Brain pericyte (primary cell): ENCODE results near the gene FZD4.
"Not testable (repeated sequence)": the region's sequence is repeated elsewhere in the genome, so short reads cannot be mapped to it uniquely, and the experiment has no call there.

ENCODE experiments used
- DNase-seq: peaks from one replicate; pipeline ENCODE4 v3.0.0-alpha.2; 2012; ENCODE audit warnings: low read depth, low spot score

The FZD4 gene

DNA sequence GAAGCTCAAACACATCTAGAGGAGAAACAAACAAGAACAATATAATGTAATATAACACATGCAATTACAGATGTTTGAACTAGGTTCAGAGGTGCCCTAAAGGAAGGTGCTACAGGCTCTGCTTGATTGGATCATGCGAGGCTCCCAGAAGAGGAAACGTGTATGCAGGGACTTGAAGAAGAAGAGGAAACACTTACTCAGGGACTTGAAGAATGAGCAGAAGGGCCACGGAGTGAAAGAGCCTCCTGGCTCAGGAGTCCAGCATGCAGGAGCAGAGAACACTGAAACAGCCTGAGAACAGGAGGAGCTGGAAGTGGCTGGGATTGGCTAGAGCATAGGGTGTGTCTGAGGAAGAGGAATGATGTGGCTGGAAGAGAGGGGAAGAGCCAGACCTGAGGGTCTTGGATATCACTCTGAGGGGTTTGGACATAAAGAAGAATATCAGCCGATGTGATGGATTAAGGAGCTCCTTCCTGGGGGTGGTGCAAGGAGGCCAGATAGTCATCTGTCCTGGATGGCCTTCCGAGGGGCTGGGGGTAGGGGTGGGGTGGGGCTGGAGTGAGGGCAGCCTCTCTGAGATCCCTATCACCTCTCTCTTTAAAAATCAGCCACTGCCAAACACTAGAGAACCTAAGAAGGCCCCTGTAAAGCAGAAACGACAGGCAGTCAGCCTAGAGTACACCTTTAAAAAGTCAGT is 16.8 kb downstream of the FZD4 start:
- DNase-seq, result no peak

GRCh38 chr11:86937193-86937806 is 17.9 kb downstream of the FZD4 start:
- not testable (repeated sequence) for DNase-seq

DNA sequence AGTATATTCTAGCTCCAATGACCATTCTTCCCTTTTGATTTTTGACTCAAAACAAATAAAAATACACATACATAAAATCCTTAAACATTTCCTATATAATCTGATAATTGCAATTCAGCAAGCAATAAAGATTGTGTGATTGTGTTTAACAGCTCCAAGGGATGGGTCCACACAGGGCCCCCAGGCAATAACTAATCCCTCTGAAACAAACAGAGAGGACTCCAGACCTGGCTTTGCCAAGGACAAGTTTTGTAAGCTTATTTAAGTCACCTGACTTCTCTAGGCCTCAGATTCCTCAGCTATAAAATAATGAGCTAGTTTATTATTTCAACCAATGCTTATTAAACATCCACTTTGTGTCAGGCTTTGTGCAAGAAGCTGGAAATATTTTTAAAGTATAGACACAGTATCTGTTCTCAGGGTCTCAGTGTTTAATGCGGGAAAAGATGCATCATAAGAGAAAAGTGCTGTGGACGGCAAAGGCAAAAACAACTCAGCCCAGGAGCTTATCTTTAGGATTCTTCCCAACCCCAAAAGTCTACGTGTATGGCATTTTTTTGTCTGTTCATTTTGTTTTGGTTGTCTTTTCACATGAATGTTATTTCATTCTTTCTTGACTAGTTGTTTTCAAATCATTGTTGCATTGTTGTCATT is 20.1 kb downstream of the FZD4 start:
- DNase-seq, result no peak

DNA sequence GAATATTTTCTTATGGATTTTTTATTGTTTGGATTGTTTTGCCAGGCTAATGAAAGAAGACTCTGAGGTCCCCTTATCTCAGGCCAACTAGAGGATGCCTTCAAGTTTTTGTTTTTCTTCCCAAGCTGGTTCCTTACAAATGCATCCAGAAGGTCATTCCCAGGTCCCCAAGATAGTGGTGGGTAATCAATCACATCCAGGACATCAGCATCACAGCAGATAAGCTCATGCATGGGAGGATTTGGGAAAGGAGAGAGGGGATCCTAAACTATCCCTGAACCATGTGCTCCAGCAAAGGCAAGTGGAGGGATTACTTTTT is 20.7 kb downstream of the FZD4 start:
- DNase-seq, result no peak

- DNase-seq, result no peak
Observed at GRCh38 chr11:86933891-86934581, 21.2 kb downstream of the FZD4 start.

- DNase-seq, result no peak
Observed at GRCh38 chr11:86932924-86933875, 22.0 kb downstream of the FZD4 start.

DNA sequence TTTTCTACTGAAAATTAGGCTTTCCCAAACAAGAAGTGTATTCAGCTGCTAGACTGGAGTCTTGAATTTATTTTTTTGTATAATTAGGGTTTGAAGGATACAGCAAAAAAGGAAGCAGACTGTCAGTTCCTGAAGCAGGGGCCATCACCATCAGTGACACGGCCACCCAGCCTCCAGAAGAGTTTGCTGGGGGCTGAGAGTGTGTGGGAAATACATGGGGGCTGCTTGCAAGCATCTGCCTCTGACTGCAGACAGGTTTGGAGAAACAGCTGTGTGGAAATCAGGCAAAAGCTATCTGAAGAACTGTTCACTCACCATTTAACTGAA is 23.0 kb downstream of the FZD4 start:
- DNase-seq, result no peak

DNA sequence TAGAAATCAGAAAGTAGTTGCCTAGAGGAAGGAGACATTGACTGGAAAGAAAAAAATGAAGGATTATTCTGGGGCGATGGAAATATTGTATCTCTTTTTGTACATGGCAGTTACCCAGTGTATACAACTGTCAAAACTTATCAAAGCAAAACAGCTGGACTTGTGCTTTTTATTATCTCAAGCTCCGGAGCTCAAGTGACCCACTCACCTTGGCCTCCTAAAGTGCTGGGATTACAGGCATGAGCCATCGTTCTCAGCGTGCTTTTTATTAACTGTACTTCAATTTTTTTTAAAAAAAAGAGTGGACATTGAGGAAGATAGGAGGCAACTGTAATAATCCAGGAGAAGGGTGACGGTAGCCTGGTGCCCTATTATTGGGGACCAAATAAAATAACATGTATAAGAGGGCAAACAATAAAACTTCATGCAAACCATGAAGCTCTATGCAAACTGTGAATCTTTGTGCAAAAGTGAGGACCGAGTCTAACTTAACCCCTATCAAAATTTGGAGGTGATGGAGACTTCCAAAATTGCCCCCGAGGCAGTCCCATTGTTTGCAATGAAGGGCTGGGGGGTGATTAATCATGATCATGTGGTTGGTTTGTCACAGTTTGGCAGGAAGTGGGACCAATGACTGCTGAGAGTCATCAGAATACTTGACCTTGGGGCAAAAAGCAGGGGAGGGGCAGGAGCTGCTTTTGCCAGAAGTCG is 23.5 kb downstream of the FZD4 start:
- no peak for DNase-seq

DNA sequence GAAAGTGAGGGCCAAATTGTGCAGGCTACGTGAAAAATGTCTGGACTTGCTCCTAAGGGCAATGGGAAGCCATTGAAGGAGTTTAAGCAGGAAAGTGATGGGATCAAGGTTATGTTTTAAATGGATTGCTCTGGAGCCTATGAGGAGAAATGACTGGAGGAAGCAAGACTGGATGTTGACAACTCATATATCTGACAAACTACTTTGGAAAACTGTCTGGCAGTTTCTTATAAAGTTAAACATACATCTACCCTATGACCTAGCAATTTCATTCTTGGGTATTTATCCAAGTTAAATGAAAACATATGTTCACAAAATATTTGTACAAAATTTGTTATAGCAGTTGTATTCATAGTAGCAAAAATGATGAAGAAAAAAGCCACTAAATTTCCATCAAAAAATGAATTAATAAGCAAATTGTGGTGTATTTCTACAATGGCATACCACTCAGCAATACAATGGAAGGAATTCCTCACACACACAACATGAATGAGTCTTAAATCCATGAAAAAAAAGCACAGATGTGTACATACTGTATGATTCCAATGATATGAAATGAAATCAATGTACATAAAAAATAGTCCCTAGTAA is 24.1 kb downstream of the FZD4 start:
- DNase-seq, result no peak

DNA sequence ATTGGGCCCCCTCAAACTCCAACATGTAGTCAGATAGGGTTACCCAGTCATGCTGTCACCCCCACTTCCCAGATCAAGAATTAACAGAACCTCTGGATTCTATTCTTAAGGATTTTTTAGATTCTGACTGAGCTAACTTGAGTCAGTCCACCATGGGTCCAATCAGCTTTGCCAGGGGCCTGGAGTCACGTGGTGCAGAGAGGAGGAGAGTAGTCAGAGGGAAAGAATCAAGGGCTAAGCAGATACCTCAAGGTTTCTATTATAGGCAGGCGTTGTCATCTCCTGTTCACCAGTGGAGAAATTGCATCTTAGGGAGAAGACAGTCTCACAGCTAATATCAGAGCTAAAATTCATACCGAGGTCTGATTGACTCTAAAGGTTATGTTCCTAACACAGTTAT is 28.2 kb downstream of the FZD4 start:
- DNase-seq, result no peak

DNA sequence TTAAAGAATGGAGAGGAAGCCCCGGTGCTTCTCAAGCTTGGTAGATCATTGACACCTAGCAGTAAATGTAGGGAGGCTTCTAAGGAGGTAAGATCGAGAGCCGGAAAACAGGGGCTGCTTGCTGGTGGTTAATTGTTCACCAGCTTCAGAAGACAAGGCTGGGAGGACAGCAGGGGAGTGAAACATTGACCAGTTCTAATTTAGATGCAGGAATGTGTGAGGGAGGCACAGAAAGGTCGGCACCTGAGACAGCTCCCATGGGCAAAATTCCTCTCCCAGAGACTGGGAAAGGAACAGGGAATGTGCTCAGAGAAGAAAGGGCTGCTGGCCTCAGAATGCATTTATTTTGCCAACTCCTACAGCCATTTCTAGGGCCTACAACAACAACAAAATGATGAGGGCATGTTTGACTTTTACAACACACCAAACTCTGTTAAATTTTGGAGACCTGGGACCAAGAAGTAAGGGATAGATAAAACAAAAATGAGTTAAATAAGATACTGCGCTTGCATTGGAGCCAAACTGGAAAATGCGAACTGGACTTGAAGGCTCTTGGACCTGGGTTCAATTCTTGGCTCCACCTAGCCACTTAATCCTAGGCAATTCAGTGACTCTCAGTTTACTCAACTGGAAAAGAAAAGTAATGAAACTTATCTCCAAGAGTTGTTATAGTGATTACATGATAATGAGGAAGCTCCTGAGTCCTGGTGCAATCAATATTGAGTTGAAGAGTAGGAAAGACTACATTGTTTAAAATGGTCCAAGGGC is 31.0 kb downstream of the FZD4 start:
- no peak for DNase-seq

GRCh38 chr11:86922225-86922624 is 33.0 kb downstream of the FZD4 start:
- DNase-seq, result no peak

DNA sequence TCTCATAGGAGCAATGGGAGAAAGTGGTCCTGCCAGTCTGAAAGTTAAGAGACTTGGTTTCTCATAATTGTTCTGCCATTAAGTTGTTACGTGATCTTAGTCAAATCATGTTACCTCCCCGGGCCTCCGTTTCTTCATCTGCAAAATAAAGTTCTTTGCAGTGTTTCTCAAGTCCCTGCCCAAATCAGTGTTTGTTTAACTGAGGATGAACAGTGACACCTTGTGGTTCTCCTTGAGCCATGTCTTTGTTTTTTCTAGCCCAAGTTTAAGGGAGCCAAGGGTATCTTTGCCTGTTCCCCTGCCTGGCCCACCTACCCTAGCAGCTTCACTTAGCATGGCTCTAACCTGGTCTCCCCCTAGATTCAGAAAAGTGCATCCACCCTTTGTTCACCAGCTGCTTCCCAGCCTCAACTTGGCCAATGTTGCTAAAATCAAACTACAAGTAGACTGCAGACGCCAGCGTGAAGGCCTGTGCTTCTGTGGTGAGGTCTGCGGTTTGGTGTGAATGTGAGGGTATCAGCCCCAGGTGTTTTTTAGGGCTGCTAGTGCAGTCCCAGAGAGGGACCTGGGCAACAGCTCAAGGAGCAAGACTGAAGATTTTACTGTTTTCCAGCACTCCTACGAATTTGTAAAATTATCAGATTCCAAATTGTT is 35.5 kb downstream of the FZD4 start:
- no peak for DNase-seq

GRCh38 chr11:86918973-86919372 is 36.2 kb downstream of the FZD4 start:
- DNase-seq, result no peak

GRCh38 chr11:86918496-86918895 is 36.7 kb downstream of the FZD4 start:
- DNase-seq, result no peak

DNA sequence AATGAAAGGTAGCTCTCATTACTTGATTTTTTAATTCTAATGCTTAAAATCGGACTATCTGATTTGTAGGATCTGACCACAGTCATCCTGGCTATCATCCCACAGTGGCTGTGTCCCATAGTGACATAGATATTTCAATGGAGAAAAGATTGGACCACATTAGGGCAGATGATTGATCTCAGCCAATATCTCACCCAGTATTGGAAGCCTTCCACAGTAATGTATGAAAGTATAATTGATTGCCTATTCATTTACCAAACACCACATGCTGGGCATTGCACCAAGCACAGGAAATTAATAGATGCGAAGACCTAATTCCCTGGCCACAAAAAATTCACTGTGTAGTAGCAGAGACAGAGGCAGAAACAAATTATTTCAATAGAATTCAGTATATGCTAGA is 37.6 kb downstream of the FZD4 start:
- no peak for DNase-seq

GRCh38 chr11:86916330-86916729 is 38.9 kb downstream of the FZD4 start:
- DNase-seq, result no peak

- not testable (repeated sequence) for DNase-seq
Observed at GRCh38 chr11:86915850-86916249, 39.3 kb downstream of the FZD4 start.

GRCh38 chr11:86914865-86915519 is 40.2 kb downstream of the FZD4 start:
- no peak for DNase-seq
